Measurements from ENCODE around the gene CNTN4. TPM values are rescaled to one million over a fixed set of nuclear protein-coding genes. Genes with fewer than 3 reads are reported as not detected.

The CNTN4 gene
- total and polyA plus RNA-seq, 2 experiments from 2014 or later = 5.6 to 7.9 TPM

GRCh38 chr3:2236203-2236602 lies 137.5 kb downstream of the CNTN4 start:
- no peak for TF ChIP-seq CTCF (IDR thresholded peaks at IDR 0.05; ENCODE audit: low read depth, low read length)
- Histone ChIP-seq H3K27ac (no peak overlapping the region), H3K27me3 (no peaks in the 10 kb centered on the region), H3K36me3 (no peaks in the 10 kb centered on the region), H3K4me1 (ENCODE audit: low read depth) (no peaks in the 10 kb centered on the region), H3K4me3 (no peak overlapping the region), H3K9me3 (ENCODE audit: low read depth) (no peaks in the 10 kb centered on the region)
- no peak for DNase-seq (ENCODE audit: low read depth in 1 of 2, low spot score in 1 of 2)

GRCh38 chr3:2244137-2244536 lies 145.5 kb downstream of the CNTN4 start:
- no peaks in the 10 kb centered on the region for H3K36me3 ChIP-seq
- H3K9me3 ChIP-seq (ENCODE audit: low read depth) = no peaks in the 10 kb centered on the region
- TF ChIP-seq CTCF (IDR thresholded peaks at IDR 0.05; ENCODE audit: low read depth, low read length) = no peak
- no peak overlapping the region for H3K4me3 ChIP-seq
- no peaks in the 10 kb centered on the region for H3K4me1 ChIP-seq (ENCODE audit: low read depth)
- no peaks in the 10 kb centered on the region for H3K27me3 ChIP-seq
- no peak for DNase-seq (ENCODE audit: low read depth in 1 of 2, low spot score in 1 of 2)
- H3K27ac ChIP-seq = no peak overlapping the region

- DNase-seq (ENCODE audit: low read depth in 1 of 2, low spot score in 1 of 2) = no peak
- Histone ChIP-seq H3K4me1 (ENCODE audit: low read depth) (no peaks in the 10 kb centered on the region), H3K4me3 (no peak overlapping the region), H3K9me3 (ENCODE audit: low read depth) (no peaks in the 10 kb centered on the region), H3K27me3 (no peaks in the 10 kb centered on the region), H3K27ac (no peak overlapping the region), H3K36me3 (no peaks in the 10 kb centered on the region)
- TF ChIP-seq CTCF (IDR thresholded peaks at IDR 0.05; ENCODE audit: low read depth, low read length) = no peak
Observed at GRCh38 chr3:2246873-2247648, 148.4 kb downstream of the CNTN4 start.

GRCh38 chr3:2247831-2248230 lies 149.2 kb downstream of the CNTN4 start:
- H3K4me1 ChIP-seq (ENCODE audit: low read depth) = no peaks in the 10 kb centered on the region
- no peak overlapping the region for H3K27ac ChIP-seq
- no peaks in the 10 kb centered on the region for H3K36me3 ChIP-seq
- no peak for TF ChIP-seq CTCF (IDR thresholded peaks at IDR 0.05; ENCODE audit: low read depth, low read length)
- no peak for DNase-seq (ENCODE audit: low read depth in 1 of 2, low spot score in 1 of 2)
- H3K4me3 ChIP-seq = no peak overlapping the region
- no peaks in the 10 kb centered on the region for H3K27me3 ChIP-seq
- no peaks in the 10 kb centered on the region for H3K9me3 ChIP-seq (ENCODE audit: low read depth)

GRCh38 chr3:2250783-2251182 lies 152.1 kb downstream of the CNTN4 start:
- H3K9me3 ChIP-seq (ENCODE audit: low read depth) = no peaks in the 10 kb centered on the region
- no peak overlapping the region for H3K4me3 ChIP-seq
- no peaks in the 10 kb centered on the region for H3K4me1 ChIP-seq (ENCODE audit: low read depth)
- H3K27ac ChIP-seq = no peak overlapping the region
- no peaks in the 10 kb centered on the region for H3K27me3 ChIP-seq
- no peaks in the 10 kb centered on the region for H3K36me3 ChIP-seq
- DNase-seq (ENCODE audit: low read depth in 1 of 2, low spot score in 1 of 2) = no peak
- no peak for TF ChIP-seq CTCF (IDR thresholded peaks at IDR 0.05; ENCODE audit: low read depth, low read length)

Measured in cardiac muscle cell (in vitro differentiated cells and primary cell).